NCI-H2107 treated with DMSO at 0.1 percent for 48 hours (cell line): ENCODE measurements around the gene PAX5.

Experiments
- DNase-seq: peaks from one replicate; lab custom pipeline; 2025; ENCODE audit not compliant: unreplicated experiment; lab: John Stamatoyannopoulos, UW

The PAX5 gene

GRCh38 chr9:36903541-36904435, 130.3 kb downstream of the PAX5 start:
- no peak for DNase-seq

GRCh38 chr9:36902861-36903524, 131.1 kb downstream of the PAX5 start:
- DNase-seq = no peak

DNA sequence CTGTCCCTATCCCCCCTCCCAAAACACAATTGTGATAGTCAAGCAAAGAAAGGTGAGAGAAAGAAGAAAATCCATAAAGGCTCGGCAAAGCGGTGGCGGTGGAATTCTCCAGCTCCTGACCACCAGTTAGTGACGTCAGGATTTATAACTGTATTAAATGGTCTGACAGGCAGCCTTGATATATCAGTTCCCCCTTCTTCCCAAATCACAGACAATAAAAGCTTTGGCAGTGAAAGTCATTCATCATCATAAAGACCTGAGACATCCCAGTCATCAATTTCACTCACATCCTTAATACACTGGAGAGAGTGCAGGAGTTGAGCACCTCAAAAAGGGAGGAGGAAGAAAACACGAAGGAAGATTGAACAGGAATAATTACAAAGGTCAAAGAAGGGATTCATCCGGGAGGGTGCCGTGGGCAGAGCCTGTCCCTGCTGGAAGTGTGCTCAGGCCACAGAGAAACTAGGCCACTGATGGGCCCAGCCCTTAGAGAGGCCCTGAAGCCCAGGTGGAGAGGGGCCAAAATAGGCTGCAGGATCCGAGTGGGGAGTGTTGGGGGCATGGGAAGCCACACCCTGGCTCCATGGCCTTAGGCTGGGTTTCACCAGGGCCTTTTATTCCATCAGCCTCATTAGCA, 131.9 kb downstream of the PAX5 start:
- no peak for DNase-seq

GRCh38 chr9:36901528-36901927, 132.5 kb downstream of the PAX5 start:
- no peak for DNase-seq

GRCh38 chr9:36900856-36901220, 133.2 kb downstream of the PAX5 start:
- DNase-seq = no peak

DNA sequence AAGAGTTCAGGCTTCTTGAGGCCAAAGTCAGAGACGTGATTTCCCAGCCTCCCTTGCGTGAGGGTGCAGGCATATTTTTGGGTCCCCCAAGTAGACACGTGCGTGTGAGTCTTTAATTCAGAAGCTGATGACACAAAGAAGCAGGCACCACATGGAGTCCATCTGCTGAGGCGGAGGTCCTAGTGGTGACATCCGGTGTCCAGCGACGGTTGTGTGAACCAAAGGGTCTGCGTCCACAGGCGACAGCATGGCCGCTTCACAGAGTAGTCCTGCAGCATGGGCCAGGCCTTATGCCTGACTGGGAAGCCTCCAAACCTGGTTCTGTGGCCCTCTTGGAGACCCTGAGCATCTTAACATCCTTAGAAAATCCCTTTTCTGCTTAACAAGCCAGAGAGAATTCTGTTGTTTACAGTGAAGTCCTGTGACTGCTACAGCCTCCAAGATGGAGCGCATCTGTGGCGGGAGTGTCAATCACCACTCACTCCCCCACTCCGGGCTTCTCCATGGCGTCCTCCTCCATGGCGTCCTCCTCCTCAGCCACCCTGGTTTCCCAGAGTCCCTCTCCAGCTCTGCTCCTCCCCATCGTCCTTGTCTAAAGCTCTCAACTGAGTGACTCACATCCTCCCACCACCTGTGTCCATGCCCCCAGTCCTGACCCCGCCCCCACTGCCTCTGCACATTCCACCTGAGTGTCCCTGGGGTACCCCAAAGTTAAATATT, 133.8 kb downstream of the PAX5 start:
- no peak for DNase-seq

DNA sequence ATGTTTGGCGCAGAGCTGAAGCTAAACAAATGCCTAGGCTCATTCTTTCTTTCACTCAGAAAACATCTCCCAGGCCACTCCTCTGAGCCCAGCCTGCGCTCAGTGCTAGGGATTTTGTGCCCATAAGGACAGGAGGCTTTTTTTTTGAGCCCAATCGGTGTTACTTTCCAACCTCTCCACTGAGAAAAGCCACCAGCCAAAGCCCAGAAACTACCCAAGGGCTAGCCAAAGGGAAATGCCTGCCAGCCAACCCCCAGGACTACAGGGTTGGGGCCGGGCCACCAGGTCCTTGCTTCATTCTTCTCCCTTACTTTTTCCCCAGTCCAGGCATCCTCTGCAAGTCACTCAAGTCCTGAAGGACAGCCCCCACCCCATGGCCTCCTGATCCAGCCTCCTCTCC, 134.7 kb downstream of the PAX5 start:
- DNase-seq = no peak

DNA sequence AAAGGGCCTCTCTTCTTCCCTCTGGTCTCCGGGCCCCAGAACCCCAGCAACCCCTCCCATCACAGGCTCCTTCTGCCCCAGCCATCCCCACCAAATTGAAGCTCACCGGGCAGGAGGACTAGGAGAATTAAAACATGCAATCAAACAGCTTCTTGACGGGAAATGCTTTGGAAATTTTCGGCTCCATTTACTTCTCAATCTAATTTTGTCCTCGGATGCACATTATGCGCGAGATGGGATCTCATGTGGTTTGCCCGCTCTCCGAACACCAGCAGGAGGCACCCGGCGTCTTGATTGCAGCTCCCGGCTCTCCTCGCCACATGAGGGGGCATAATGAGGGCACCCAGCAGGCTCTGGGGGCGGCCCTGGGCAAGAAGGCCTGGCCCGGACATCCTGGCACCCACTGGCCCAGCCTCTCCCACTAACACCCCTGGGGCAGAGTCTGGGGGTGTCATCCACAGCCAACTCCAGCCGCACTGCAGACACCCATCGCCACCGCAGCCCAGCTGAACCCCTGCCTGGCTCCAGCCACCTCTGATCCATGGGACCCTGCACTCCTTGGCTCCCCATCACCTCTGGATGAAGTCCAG, 135.5 kb downstream of the PAX5 start:
- no peak for DNase-seq

- no peak for DNase-seq
Measured at GRCh38 chr9:36897478-36897877, 136.6 kb downstream of the PAX5 start.

GRCh38 chr9:36897019-36897418, 137.0 kb downstream of the PAX5 start:
- DNase-seq = no peak

GRCh38 chr9:36896296-36896695, 137.8 kb downstream of the PAX5 start:
- peak; percentile 63 for DNase-seq

DNA sequence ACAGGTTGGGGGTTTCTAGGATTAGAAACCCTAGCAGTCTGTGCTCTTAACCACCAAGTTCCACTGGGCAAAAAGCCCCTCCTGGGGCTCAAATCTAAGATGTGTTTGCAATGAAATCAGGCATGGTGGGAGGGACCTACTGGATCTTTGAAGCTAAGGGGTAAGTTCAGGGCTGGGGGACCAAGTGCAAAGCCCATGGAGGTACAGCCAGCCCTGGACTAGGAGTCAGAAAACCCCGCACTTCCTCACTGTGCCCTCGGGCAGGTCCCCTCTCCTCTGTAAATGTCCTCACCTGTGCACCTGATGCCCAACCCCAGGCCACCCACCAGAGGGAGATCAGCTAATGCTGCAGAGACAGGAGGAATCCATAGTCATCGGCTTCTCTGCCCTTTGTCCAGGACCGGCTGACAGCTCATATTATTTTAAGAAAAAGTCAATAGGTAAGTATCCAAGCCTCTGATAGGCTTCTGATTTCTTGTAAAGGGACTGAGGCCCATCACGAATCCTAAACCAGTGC, 138.3 kb downstream of the PAX5 start:
- DNase-seq = no peak

DNA sequence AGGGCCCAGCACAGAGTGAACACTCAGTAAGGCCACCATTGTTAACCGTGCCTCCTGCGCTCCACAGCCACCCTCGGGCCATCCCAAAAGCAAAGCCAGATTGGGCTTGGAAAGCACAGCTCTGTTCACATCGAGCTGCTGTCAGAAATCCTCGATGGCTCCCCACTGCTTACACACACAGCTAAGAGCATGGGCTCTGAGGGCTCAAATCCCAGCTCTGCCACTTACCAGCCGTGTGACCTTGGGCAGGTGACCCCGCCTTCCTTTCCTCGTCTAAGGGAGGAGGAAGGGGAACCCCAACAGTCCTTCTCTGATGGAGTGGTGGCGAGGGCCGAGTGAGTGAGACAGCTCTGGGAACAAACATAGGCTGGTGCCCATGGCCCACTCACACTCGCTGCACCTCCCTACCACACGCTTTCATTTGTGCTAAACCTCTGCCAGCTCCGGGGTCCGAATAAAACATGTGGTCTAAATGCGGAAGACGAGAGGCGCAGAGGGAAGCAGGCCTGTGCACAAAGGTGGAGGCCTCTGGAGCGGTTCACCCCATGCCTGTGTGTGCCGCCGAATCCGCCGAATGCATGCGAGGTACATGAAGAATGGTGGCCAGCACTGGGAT, 139.3 kb downstream of the PAX5 start:
- DNase-seq = no peak

GRCh38 chr9:36893911-36894310, 140.2 kb downstream of the PAX5 start:
- DNase-seq = no peak

- no peak for DNase-seq
Measured at GRCh38 chr9:36893184-36893583, 140.9 kb downstream of the PAX5 start.

GRCh38 chr9:36892279-36892678, 141.8 kb downstream of the PAX5 start:
- DNase-seq = no peak

- no peak for DNase-seq
Measured at GRCh38 chr9:36891341-36891811, 142.7 kb downstream of the PAX5 start.

GRCh38 chr9:36889844-36890243, 144.2 kb downstream of the PAX5 start:
- no peak for DNase-seq

- DNase-seq = no peak
Measured at GRCh38 chr9:36888551-36888950, 145.5 kb downstream of the PAX5 start.

DNA sequence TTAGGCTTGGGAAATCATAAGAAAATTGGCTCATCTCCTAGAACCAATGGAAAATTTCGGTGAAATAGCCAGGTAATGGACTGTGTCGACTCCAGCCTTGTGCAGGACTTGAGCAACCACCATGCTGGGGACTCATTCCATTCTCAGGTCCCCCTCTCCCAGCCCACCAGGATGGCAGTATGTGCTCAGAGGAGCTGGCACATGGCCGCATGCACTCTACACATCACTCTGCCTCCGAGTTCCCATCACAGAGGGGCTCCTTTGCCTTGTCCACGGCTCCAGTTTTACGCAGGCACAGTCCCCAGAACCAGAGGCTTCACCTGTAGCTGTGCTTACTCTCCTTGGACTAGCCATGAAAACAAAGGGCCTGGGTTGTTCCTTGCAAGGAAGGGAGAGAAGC, 149.3 kb downstream of the PAX5 start:
- no peak for DNase-seq
